Right forelimb (tissue), 1 donor: ENCODE data around the gene DPYD.

Experiments
- DNase-seq: peaks from one replicate; pipeline ENCODE4 v3.0.0-alpha.2; 2018

DPYD gene

DNA sequence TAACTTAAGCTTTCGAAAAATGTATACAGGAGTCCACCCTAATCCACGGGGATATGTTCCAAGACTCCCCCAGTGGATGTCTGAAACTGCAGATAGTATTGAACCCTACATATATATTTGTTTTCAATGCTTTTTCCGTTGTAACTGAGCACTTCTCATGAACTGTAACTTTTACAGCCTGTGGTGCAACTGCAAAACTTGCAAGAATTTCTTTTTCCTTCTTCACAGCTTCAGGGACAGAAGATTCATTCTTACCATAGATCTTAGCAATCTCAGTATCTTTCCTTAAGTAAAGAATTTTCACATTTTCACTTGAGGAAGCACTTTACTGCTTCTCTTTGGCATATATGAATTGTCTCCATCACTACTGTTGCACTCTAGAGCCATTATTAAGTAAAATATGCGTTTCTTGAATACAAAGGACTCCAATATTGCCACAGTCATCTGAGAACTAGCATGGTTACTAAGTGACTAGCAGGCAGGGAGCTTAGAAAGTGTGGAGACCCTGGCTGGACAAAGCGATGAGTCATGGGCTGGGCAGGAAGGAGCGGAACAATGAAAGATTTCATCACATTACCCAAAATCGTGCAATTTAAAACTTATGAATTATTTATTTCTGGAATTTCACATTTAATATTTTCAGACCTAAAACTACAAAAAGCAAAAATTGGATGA lies 14.1 kb downstream of the DPYD start:
- DNase-seq, result no peak

DNA sequence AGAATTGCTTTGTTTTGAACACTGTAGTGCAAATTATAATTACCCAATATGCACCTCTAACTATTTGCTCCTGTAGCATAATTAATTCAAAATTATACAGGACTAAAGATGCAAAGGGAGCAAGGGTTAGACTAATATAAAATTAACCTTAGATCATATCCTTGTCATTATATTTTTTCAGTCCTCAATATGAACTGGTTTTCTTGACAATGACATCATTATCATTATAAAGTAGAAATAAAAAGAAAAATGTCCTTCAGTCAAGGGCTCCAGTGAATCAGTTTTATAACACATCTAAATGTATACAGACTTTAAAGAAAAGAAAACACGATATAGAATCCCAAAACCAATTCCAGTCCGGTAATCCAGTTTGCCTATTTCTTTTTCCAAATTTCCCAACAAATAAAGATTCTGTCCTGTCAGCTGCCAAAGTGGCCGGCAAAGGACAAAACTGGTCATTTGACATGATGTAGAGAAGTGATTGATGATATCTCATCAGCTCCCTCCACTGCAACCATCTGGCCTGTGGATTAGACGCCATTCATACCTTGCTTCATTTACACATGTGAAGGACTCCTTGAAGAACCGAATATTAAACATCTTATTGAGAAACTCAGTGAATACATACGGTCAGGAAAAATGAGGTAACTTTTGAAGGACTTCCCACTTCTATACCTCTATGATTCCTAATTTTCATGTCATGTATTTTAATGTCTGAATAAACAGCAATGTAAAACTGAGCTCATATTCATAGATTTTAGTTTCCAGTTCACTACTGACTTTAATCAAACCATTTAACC lies 15.5 kb downstream of the DPYD start:
- DNase-seq, result no peak

DNA sequence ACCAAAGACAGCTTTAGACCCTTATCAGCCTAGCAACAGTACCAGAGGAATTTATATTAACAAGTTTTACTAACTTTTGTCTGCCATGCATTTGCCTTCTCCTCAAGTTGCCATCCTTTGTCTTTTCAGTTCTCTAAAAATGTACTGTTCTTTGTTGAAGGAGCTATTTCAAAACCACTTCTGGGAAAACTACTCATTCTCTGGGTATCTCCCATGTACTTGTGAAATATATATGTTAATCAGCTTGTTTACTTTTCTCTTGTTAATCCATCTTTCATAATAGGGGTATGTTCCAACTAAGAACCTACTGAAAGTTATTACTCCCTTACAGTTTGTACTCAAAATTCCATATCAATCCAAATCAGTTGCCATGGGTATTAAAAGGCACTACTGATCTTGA lies 16.3 kb downstream of the DPYD start:
- no peak for DNase-seq

DNA sequence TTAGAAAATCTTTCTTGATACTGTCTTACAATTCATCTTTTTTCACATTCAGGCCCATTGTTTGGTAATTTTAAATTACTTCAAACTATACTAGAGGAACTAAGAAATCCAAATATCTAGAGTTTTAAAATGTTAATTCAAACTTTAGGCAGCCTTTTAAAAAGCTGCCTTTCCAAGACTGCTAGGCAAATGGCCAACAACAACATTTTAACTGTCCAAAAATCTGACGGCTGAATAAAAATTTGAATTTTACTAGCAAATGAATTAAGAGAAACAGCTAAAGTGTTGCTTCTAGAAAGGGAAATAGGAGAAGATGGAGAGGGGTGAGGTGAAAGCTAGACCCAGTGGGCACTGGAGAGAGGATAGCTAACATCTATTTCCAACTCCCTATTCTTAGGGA lies 17.2 kb downstream of the DPYD start:
- no peak for DNase-seq

DNA sequence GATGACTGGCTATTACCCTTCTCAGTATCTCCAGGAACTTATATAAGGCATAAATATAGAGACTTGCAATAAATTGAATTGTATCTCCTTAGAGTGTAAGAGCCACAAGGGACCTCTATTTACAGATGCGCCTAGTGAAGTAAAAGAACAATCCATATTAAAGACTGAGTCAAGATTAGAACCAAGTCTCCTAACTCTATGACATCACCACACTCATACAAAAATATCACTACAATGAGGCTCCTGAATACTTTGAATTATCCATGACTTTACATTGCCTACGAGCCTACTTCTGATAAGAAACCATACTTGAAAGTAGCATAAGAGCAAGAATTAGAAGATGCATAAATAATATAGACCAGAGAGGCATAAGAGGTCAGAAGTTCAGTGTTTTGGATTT lies 18.8 kb downstream of the DPYD start:
- DNase-seq, result no peak

DNA sequence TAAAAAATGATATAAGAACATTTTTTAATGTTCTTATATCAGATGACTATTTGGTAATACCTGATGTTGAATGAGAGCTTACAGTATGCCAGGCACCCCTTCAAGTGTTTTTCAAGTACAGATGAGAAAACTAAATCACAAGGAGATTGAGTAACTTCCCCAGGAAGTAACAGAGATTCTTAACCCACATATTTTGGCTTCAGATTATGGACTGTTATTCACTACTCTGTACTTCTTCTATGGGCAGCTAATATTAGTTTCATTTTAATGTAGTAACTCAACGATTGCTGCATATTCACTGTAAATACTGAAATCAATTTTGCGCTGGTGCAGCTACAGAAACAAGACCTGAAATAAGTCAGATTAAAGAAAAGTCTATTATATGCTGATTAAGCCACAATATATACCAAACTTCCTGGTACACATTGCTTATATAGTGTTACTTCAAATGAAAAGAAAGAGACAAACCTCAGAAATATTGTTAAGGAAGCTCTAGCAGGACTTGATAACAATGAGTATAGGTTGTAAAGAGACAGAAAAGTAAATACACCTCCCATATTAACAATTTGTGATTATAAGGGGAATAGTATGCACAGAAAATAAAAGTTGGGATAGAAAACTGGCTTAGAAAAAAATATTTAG lies 19.7 kb downstream of the DPYD start:
- DNase-seq, result no peak

DNA sequence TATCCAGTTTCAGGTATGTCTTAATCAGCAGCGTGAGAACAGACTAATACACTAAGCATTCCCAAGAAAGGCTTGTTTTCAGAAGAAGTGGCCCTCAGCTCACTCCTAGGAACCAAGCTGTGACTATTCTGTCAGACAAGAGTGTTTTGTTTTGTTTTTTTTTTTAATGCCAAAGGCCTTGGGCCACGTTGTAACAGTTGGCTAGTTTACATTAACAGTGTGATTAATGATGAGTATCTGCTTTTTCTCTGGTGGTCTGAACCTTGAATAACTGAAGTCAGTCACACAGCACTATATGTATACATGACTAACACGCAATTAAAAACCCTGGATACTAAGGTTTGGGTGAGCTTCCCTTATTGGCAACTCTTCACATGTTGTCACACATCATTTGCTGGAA lies 21.9 kb downstream of the DPYD start:
- no peak for DNase-seq

DNA sequence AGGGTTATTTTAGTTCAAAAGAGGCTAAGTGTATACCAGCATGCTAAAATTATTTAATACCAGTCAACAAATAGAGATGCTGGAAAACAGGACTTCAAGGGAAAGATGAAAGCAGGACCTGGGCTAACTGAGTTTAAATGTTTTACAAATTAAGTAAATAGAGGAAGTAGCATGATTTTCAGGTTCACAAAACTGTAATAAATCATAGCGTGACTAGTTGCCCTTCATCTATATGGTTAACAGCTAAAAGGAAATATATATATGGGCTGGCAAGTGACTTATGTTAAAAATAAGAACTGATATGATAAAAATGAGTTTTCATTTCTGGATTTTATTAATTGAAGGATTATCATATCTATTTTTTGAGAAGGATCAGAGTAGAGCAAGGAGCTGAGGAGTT lies 25.6 kb downstream of the DPYD start:
- DNase-seq, result no peak

DNA sequence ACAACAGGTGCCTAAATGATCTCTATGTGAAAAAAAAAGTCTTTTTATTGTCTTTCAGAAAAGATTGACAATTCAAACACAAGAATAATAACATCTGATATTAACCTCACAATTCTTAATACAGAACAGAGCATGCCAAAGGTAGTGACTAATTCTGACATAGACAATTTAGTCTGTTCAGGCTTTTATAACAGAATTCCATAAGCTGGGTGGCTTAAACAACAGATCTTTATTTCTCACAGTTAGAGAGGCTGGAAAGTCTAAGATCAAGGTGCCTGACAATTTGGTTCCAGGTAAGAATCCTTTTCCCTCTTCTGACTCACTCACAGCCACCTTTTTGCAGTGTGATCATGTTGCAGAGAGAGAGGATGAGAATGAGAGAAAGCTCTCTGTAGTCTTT lies 27.0 kb downstream of the DPYD start:
- no peak for DNase-seq

DNA sequence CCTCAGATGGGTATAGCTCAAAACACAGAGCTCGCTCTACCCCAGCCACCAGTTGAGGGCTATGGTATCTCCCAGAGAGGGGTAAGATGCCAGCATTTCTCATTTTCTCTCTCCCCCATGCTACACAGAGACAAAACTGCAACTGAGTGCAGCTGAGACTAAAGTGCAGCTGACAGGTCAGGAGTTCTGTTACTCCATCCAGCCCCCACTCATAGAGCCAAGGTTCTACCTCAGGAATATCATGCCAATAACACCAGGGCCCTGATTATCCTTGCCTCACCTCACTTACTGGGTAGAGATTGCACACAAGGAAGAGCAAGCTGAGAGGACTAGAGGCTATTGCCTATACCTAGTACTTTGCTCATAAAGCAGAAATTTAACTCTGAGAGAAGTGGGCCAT lies 34.6 kb downstream of the DPYD start:
- DNase-seq, result no peak

DNA sequence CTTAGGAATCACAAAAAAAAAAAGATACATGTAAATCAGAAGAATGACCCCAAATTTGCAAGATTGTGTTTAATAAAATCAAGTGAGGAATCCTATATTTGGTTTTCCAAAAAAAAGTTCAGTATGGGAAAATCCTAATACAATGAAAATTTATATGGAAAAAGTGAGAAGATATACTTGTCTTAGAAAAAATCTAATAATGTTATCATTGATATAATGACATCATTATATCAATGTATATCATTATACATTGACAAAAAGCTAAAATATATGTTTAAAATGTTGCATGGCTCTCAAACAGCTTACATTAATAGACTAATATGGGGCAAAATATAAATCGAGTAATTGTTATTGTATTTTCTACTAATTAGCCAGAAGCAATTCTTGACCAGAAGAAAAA lies 37.0 kb downstream of the DPYD start:
- DNase-seq, result no peak

DNA sequence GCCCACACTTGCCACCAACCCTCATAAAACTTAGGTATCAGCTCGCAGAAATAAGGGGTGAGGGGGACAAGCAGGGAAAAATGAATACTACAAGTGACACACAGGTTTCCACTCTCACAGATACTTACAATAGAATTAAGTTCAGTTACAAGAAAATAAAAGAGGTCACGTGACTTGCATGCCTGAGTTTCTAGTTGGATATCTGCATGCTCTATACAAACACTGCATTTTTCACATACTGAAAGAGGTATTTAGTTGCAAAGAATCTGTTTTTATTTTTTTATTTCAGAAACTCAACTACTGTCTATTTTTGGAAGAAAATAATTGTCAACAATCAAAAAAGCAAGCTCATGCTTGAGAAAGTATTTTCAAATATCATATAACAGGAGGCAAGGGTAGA lies 43.5 kb downstream of the DPYD start:
- DNase-seq, result no peak

DNA sequence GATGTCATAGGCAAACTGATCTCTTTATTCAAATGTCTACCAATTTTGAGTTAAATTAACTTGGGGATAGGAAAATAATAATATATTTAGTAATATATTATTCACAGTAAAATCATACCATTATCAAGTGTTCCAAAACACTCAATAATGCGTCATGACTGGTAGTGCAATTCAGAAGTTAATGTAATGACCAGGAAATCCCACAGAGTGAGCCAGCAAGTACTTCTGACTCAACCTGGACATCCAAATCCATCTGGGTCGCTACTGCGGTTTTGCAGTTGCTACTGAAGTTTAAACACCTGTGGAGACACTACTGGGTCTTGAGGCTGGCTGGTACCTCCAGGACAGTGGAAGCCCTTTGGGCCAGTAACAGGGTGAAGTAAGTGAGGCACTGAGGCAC lies 44.8 kb downstream of the DPYD start:
- no peak for DNase-seq

DNA sequence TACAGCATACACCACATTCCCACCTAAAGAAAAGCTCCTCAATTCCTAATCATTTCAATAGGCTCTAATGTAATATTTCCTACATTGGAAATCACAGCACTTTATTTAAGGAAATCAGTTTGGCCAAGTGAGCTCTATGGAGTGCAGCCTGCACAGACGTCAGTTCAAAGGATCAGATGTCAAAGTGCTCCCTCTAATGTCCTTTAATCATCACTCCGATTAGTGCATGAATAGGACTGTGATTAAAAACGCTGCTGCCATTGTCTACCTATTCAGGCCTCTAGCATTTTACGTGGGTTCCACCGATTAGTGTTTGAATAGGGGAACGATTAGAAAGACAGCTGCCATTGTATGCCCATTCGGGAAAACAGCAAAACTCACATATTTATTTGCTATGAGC lies 50.2 kb downstream of the DPYD start:
- no peak for DNase-seq

DNA sequence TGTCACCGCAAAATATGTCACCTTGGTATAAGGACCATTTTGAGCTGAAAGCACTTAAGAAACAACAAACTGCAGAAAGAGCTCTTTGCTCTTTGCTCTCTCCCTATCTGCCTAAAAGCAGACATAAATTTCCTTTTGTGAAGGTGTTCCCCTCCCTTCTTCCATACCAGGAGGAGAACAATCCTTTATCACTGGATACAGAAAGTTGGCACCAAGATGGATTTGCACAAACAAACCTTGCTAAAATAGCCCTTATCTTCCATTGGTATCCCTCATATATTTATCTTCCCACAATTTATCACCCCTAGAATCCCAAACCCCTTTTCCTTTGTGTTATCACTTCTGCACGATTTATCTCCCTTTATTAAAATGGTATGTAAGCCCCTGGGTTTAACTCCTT lies 51.4 kb downstream of the DPYD start:
- no peak for DNase-seq

DNA sequence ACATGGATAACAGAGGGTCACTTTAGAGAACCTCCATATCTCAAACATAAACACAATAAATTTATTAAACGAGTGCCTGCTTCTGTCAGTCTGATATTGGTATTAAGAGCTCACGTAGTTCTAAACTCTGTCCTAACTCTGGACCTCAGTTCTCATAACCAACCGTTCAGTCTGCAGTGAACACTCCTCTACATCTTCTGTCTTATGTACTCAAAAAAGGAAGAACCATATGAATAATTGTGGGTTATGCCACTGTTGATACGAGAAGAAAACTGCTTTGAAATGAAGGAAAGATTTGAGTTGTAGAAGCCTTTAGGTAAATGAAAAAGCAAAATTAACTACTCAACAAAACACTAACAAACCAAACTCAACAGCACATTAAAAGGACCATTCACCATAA lies 53.7 kb downstream of the DPYD start:
- DNase-seq, result no peak

DNA sequence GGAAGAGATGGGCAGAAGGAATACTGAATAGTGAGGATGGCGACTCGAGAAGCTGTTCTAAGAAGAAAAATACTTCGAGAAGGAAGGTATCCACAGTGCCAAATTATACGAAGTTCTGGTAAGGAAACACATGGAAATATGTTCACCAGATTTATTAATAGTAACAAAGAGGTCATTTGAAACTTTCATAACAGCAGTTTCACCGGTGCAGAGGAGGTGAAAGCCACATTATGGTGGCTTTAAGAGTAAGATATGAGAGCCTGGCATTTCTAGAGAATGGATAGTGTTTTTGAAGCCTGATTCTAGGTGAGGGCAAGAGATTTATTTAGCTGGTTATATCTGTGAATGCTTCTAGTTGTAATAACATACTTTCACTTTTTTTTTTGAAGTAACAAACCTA lies 56.2 kb downstream of the DPYD start:
- no peak for DNase-seq

DNA sequence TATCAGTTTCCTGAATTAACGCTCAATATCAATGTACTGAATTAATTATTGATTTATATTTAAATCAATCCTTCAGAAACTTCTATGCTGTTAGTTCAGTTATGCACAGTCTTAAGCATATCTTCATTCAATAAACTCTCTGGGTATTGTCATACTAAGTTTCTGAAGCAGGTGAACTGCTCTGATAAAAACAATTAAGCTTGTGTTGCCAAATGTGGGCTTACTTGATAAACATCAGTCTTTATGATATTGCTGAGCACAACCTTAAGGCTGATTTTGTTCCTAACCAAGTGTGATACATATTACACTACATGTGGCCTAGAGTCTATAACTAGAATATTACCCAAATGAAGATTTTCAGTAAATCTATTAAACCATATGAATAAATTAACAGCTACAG lies 67.6 kb downstream of the DPYD start:
- no peak for DNase-seq

DNA sequence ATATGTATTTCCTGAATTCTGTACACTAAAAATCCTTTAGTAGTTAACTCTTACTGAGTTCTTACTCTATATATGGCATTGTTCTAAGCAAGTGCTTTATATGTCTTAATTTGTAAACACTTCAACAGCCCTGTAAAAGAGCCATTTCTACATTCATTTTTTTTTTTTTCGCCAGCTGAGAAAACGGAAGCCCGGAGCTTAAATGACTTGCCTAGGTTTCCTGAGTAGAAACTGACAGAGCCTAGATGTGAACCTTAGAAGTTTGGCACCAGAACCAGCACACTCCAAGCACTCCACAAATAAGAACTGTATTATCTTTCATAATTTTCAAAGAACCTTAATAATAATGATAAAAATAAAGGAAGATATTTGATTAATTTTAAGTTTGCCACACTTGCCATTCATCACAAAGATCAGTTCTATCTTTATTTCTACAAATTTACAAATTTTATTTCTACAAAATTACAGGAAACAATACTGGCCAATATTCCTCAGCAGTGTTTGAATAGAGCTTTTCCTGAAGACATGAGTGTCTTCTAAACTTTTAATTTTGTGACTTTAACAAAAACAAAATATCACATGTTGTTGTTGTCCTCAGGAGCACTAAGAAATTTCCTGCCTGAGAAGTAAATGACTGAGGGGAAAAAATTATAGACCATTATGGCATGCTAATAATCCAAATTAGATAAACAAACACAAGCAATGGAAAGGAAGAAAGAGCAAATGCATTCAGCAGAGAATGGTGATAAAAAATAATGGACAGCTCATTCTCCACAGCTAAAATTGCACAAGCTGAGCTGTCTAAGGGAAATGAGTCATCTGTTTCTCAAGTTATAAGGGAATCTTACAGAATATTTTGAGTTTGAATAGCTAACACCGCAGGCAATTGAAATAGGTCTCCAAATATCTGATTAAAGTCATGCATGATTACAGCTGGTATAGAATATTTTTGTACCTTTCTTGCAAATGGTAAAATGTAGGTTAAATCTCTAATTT lies 71.2 kb downstream of the DPYD start:
- DNase-seq, result no peak

DNA sequence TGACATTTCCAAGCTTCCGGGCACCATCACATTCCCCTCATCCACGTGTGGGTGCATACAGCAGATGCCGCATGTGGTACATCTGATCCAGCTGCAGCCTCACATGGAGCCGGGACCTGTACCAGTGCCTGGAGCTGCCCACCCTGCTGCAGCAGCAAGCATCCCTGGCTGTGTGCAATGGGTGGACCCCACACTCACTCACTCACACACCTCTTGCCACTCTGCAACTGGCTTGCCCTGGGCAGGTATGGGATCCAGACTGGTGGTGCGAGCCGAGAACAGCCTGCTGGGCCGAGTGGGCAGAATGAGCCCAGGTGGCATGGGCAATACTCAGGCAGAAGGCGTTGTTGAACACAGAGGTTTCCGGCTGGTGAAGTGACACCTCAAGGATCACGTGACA lies 75.0 kb downstream of the DPYD start:
- no peak for DNase-seq

DNA sequence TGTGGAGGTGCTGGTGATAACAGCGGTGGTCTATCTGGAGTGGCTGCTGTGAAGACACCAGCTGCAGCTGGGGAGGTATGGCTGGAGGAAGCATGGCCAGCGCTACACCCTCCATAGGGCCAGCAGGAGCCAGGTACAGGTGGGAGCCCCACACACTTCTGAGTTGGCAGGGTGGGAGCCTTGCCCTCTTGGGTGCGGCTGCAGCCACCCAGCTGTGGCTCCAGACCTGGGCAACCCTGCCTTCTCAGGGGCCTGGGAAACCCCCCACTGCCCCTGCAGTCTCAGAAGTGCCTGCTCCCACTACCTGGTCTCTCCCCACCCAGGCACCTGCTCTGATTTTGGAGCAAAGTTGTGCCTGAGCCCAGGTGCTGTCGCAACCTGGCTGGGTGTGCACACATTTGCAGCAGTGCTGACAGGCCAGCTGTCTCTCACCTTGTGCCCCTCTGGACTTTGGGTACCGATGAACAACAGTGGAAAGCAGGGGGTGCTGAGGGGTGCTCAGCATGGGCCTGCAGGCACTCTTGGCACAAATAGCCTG lies 76.2 kb downstream of the DPYD start:
- no peak for DNase-seq

DNA sequence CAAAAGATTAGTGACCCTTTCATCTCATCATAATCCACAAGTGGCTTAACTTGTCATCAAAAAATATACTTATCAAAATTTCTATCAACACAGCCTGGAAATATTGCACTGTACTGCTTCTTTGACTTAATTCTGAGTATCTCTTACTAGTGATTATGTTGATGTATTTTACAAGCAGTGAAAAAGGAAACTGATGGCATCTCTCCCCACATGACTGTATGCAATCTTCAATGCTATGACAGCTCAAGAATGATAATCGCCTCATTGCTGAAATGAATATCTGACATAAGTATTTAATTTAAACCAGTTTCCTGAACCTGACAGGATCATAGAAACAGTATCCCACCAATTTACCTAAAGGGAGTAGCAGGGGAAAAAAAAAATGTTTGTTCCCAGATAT lies 79.5 kb downstream of the DPYD start:
- no peak for DNase-seq

DNA sequence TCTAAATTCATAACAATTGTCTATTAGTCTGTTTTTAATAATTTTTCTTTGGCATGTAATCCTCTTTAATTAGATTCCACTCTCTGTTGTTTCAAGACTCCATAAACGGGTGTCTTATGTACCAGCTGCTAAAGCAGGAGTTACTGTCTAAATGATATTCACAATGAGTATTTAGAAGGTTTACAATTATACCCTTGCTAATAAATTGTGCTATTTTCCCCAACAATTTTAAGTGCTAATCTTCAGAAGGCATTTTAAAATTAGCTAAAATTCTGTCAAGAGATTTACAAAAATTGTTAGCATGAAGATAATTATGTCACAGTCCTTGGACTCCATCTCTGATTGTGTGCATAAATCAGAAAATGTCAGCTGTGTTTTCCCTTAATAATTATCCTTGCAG lies 83.7 kb downstream of the DPYD start:
- DNase-seq, result no peak
